SK-N-SH (cell line): ENCODE measurements around the gene C2orf69. TPM values are rescaled to one million over a fixed set of nuclear protein-coding genes. Genes with fewer than 3 reads are reported as not detected.

Experiments
- CTCF ChIA-PET: fragments of 300-600, 350-600 bp; formaldehyde crosslinking; extraction: SDS; loops from one replicate; lab custom pipeline; 2021; lab: Yijun Ruan, JAX
- POLR2A ChIA-PET: fragments of 350-600 bp; sonication (Branson Sonifier 250); formaldehyde crosslinking; extraction: SDS; loops from one replicate; lab custom pipeline; 2020; ENCODE audit warnings: antibody characterized with exemption, inconsistent platforms; lab: Yijun Ruan, JAX
- DNase-seq: peaks from one replicate; pipeline ENCODE4 v3.0.0; 2012
- H2AFZ ChIP-seq: fragments of 200-600 bp; sonication (generic); 2 replicates; pipeline ENCODE4 v1.8.1; 2016; ENCODE audit warnings: antibody characterized with exemption, mild to moderate bottlenecking, low read depth
- H3F3A ChIP-seq: fragments of 200-600 bp; sonication (generic); replicated peaks from 2 replicates; pipeline ENCODE3; 2016; ENCODE audit warnings: antibody characterized with exemption, mild to moderate bottlenecking; ENCODE audit not compliant: insufficient read depth
- H3K27ac ChIP-seq, 2 experiments: fragments of 200-500 bp in 1 of 2; fragments of 200-600 bp in 1 of 2; sonication (Bioruptor generic) in 1 of 2; sonication (generic), shearing (Covaris generic) in 1 of 2; 2 replicates each; pipeline versions ENCODE4 v1.5.1 to v1.6.1; 2014 to 2016; ENCODE audit warnings: low read depth in 2 of 2, inconsistent platforms in 1 of 2, low read length in 1 of 2, mild to moderate bottlenecking in 1 of 2, mixed read lengths in 1 of 2
- H3K27me3 ChIP-seq: fragments of 200-600 bp; sonication (generic), shearing (Covaris generic); 2 replicates; pipeline ENCODE4 v1.6.1; 2016; ENCODE audit warnings: mixed run types; ENCODE audit not compliant: insufficient read depth
- H3K36me3 ChIP-seq, 2 experiments: fragments of 200-500 bp in 1 of 2; fragments of 200-600 bp in 1 of 2; sonication (Bioruptor generic) in 1 of 2; sonication (generic) in 1 of 2; replicated peaks in 1 of 2; 2 replicates each; pipeline versions ENCODE3 to v1.5.1; 2014 to 2016; ENCODE audit warnings: low read length in 1 of 2, mild to moderate bottlenecking in 1 of 2; ENCODE audit not compliant: insufficient read depth in 2 of 2, control insufficient read depth in 1 of 2
- H3K4me1 ChIP-seq, 2 experiments: fragments of 200-500 bp in 1 of 2; fragments of 200-600 bp in 1 of 2; sonication (Bioruptor generic) in 1 of 2; sonication (generic), shearing (Covaris generic) in 1 of 2; 2 replicates each; pipeline versions ENCODE4 v1.5.1 to v1.6.1; 2014 to 2016; ENCODE audit warnings: low read depth in 1 of 2, low read length in 1 of 2, mixed run types in 1 of 2; ENCODE audit not compliant: insufficient read depth in 2 of 2, control insufficient read depth in 1 of 2
- H3K4me2 ChIP-seq: fragments of 200-600 bp; sonication (generic), shearing (Covaris generic); 2 replicates; pipeline ENCODE4 v1.6.1; 2017; ENCODE audit warnings: mixed run types
- H3K4me3 ChIP-seq, 2 experiments: fragments of 200-500 bp in 1 of 2; fragments of 200-600 bp in 1 of 2; sonication (Bioruptor generic) in 1 of 2; sonication (generic), shearing (Covaris generic) in 1 of 2; 2 replicates each; pipeline versions ENCODE4 v1.5.1 to v1.8.1; 2014 to 2016; ENCODE audit warnings: low read depth in 2 of 2, inconsistent platforms in 1 of 2, low read length in 1 of 2, mild to moderate bottlenecking in 1 of 2, mixed read lengths in 1 of 2, moderate library complexity in 1 of 2
- H3K79me2 ChIP-seq: fragments of 200-600 bp; sonication (generic); 2 replicates; pipeline ENCODE4 v1.8.1; 2017; ENCODE audit warnings: mild to moderate bottlenecking; ENCODE audit not compliant: insufficient read depth
- H3K9ac ChIP-seq: fragments of 200-600 bp; sonication (generic); 2 replicates; pipeline ENCODE4 v1.6.1; 2017; ENCODE audit warnings: mixed run types
- H3K9me2 ChIP-seq: fragments of 200-600 bp; sonication (generic); 2 replicates; pipeline ENCODE4 v1.6.1; 2017; ENCODE audit warnings: mixed run types
- H3K9me3 ChIP-seq: fragments of 200-600 bp; sonication (generic); 2 replicates; pipeline ENCODE4 v1.6.1; 2017; ENCODE audit warnings: mixed run types, mild to moderate bottlenecking, moderate library complexity
- H4K20me1 ChIP-seq: fragments of 200-600 bp; sonication (generic); 2 replicates; pipeline ENCODE4 v1.6.1; 2017; ENCODE audit warnings: mild to moderate bottlenecking, mixed run types; ENCODE audit not compliant: insufficient read depth
- ELF1 ChIP-seq: IDR thresholded peaks from 2 replicates; pipeline ENCODE4 v1.4.0; 2012
- EP300 ChIP-seq, 2 experiments: IDR thresholded peaks; 2 replicates each; pipeline versions ENCODE4 v1.4.0 to v1.6.1; 2012; ENCODE audit warnings: borderline replicate concordance in 1 of 2, low read depth in 1 of 2, low read length in 1 of 2
- EZH2phosphoT487 ChIP-seq: fragments of 200-600 bp; sonication (generic); IDR thresholded peaks from 2 replicates; pipeline ENCODE4 v1.6.1; 2017; ENCODE audit warnings: low read depth, mixed run types, mild to moderate bottlenecking, antibody characterized with exemption, moderate library complexity, borderline replicate concordance
- FOXJ3 ChIP-seq: sonication (generic); formaldehyde crosslinking; IDR thresholded peaks from 2 replicates; pipeline ENCODE4 v1.5.1; 2020; ENCODE audit warnings: mild to moderate bottlenecking, missing genetic modification reagents
- FOXM1 ChIP-seq: IDR thresholded peaks from 2 replicates; pipeline ENCODE4 v1.4.0; 2012; ENCODE audit warnings: low read depth, mild to moderate bottlenecking
- GATA2 ChIP-seq: sonication (generic); formaldehyde crosslinking; IDR thresholded peaks from 2 replicates; pipeline ENCODE4 v1.5.0; 2020; ENCODE audit warnings: mild to moderate bottlenecking, missing genetic modification reagents
- NFIC ChIP-seq: IDR thresholded peaks from 2 replicates; pipeline ENCODE4 v1.4.0; 2012; ENCODE audit warnings: borderline replicate concordance
- PBX3 ChIP-seq: IDR thresholded peaks from 2 replicates; pipeline ENCODE4; 2012
- POLR2AphosphoS5 ChIP-seq: IDR thresholded peaks from 2 replicates; pipeline ENCODE4 v1.6.1; 2012; ENCODE audit warnings: low read depth, low read length
- RAD21 ChIP-seq: IDR thresholded peaks from 2 replicates; pipeline ENCODE4 v1.6.1; 2012; ENCODE audit warnings: mild to moderate bottlenecking, low read length
- RFX5 ChIP-seq: IDR thresholded peaks from 2 replicates; pipeline ENCODE4 v1.6.1; 2012; ENCODE audit warnings: mild to moderate bottlenecking, improper control_type of control experiment, low read length
- TAF1 ChIP-seq: IDR thresholded peaks from 2 replicates; pipeline ENCODE4 v1.6.1; 2012; ENCODE audit warnings: low read depth, mild to moderate bottlenecking, low read length, moderate library complexity, borderline replicate concordance
- TCF12 ChIP-seq: IDR thresholded peaks from 2 replicates; pipeline ENCODE4 v1.4.0; 2012
- TEAD4 ChIP-seq: IDR thresholded peaks from 2 replicates; pipeline ENCODE4 v1.4.0; 2012; ENCODE audit warnings: mild to moderate bottlenecking, borderline replicate concordance; ENCODE audit not compliant: insufficient read depth
- USF1 ChIP-seq: IDR thresholded peaks from 2 replicates; pipeline ENCODE4 v1.4.0; 2012; ENCODE audit warnings: low read depth, borderline replicate concordance
- WGBS: methylation state at CpG from one replicate; pipeline ENCODE4 v1.1.6; 2017; ENCODE audit warnings: low lambda C conversion rate; 5-methylcytosine and 5-hydroxymethylcytosine counted together
- polyA plus RNA-seq, 3 experiments: library from polyadenylated mRNA; depleted of rRNA; stranded (reverse); fragments of >200 nt; gene quantifications; 2 replicates each; pipeline ENCODE4 v1.2.3, GENCODE V29; 2012
- TF ChIP-seq, protein P1 (sequence below): IDR thresholded peaks from 2 replicates; pipeline ENCODE4 v1.4.0; 2012; ENCODE audit warnings: low read depth, borderline replicate concordance
- TF ChIP-seq, protein P2 (sequence below): fragments of 200-600 bp; sonication (generic); IDR thresholded peaks from 2 replicates; pipeline ENCODE4 v1.6.1; 2017; ENCODE audit warnings: antibody characterized with exemption, mild to moderate bottlenecking, moderate library complexity
- TF ChIP-seq, protein P3 (sequence below): fragments of 150-350 bp; IDR thresholded peaks from 2 replicates; pipeline ENCODE4 v1.6.1; 2017; ENCODE audit warnings: antibody characterized with exemption, low read length, low read depth, borderline replicate concordance

C2orf69 gene
- polyA plus RNA-seq, 1 of the 3 experiments (the other 2 are of a cell fraction): 1.8 TPM

GRCh38 chr2:199882667-199883066 is 28.4 kb upstream of the C2orf69 start:
- Histone ChIP-seq H3K27me3 (no peaks in the 10 kb centered on the region), H3K4me2 (no peak overlapping the region), H3K27ac (no peak overlapping the region), H3K4me3 (no peak overlapping the region), H3K9ac (no peak overlapping the region), H3K79me2 (no peaks in the 10 kb centered on the region), H3K36me3 (no peaks in the 10 kb centered on the region), H3K9me3 (no peaks in the 10 kb centered on the region), H3F3A (no peaks in the 10 kb centered on the region), H2AFZ (no peak overlapping the region), H3K9me2 (no peaks in the 10 kb centered on the region), H4K20me1 (no peaks in the 10 kb centered on the region), H3K4me1 (no peaks in the 10 kb centered on the region)
- ChIA-PET CTCF (interaction anchor here (2.0 kb wide), 1 partner anchor 20 kb away, joined by 6 read pairs; no protein-coding TSS in a partner anchor), POLR2A (no interaction called here)
- DNase-seq: no peak
- TF ChIP-seq POLR2AphosphoS5 (no peak), PBX3 (no peak), TAF1 (no peak), USF1 (no peak), NFIC (no peak), FOXJ3 (CRISPR knock-in tag) (no peak), TEAD4 (no peak), RFX5 (no peak), FOXM1 (no peak), RAD21 (no peak), EP300 (IDR thresholded peaks at IDR 0.05; ENCODE audit: borderline replicate concordance in 1 of 2, low read depth in 1 of 2, low read length in 1 of 2) (no peak), EZH2phosphoT487 (no peak), ELF1 (no peak), TCF12 (no peak)

- Histone ChIP-seq H3K9me2 (no peaks in the 10 kb centered on the region), H3K4me3 (no peak overlapping the region), H3K9me3 (no peaks in the 10 kb centered on the region), H3F3A (no peaks in the 10 kb centered on the region), H3K79me2 (no peaks in the 10 kb centered on the region), H3K4me1 (no peaks in the 10 kb centered on the region), H4K20me1 (no peaks in the 10 kb centered on the region), H3K9ac (no peak overlapping the region), H3K4me2 (no peak overlapping the region), H3K27ac (no peak overlapping the region), H3K36me3 (no peaks in the 10 kb centered on the region), H2AFZ (no peak overlapping the region), H3K27me3 (no peaks in the 10 kb centered on the region)
- ChIA-PET POLR2A (no interaction called here), CTCF (interaction anchor here (0.7 to 2.0 kb wide), 2 partner anchors 21 to 24 kb away, joined by 3 to 6 read pairs; no protein-coding TSS in a partner anchor)
- 6% methylated on average over 6 of the region's 6 CpGs for WGBS
- no peak for DNase-seq
- TF ChIP-seq PBX3 (no peak), NFIC (no peak), GATA2 (no peak), FOXJ3 (CRISPR knock-in tag) (no peak), EP300 (IDR thresholded peaks at IDR 0.05; ENCODE audit: borderline replicate concordance in 1 of 2, low read depth in 1 of 2, low read length in 1 of 2) (no peak)
- TF ChIP-seq, protein P1, sequence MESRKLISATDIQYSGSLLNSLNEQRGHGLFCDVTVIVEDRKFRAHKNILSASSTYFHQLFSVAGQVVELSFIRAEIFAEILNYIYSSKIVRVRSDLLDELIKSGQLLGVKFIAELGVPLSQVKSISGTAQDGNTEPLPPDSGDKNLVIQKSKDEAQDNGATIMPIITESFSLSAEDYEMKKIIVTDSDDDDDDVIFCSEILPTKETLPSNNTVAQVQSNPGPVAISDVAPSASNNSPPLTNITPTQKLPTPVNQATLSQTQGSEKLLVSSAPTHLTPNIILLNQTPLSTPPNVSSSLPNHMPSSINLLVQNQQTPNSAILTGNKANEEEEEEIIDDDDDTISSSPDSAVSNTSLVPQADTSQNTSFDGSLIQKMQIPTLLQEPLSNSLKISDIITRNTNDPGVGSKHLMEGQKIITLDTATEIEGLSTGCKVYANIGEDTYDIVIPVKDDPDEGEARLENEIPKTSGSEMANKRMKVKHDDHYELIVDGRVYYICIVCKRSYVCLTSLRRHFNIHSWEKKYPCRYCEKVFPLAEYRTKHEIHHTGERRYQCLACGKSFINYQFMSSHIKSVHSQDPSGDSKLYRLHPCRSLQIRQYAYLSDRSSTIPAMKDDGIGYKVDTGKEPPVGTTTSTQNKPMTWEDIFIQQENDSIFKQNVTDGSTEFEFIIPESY: no peak
- TF ChIP-seq, protein P2, sequence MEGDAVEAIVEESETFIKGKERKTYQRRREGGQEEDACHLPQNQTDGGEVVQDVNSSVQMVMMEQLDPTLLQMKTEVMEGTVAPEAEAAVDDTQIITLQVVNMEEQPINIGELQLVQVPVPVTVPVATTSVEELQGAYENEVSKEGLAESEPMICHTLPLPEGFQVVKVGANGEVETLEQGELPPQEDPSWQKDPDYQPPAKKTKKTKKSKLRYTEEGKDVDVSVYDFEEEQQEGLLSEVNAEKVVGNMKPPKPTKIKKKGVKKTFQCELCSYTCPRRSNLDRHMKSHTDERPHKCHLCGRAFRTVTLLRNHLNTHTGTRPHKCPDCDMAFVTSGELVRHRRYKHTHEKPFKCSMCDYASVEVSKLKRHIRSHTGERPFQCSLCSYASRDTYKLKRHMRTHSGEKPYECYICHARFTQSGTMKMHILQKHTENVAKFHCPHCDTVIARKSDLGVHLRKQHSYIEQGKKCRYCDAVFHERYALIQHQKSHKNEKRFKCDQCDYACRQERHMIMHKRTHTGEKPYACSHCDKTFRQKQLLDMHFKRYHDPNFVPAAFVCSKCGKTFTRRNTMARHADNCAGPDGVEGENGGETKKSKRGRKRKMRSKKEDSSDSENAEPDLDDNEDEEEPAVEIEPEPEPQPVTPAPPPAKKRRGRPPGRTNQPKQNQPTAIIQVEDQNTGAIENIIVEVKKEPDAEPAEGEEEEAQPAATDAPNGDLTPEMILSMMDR: no peak
- TF ChIP-seq, protein P3, sequence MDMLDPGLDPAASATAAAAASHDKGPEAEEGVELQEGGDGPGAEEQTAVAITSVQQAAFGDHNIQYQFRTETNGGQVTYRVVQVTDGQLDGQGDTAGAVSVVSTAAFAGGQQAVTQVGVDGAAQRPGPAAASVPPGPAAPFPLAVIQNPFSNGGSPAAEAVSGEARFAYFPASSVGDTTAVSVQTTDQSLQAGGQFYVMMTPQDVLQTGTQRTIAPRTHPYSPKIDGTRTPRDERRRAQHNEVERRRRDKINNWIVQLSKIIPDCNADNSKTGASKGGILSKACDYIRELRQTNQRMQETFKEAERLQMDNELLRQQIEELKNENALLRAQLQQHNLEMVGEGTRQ: no peak
Observed at GRCh38 chr2:199883474-199884212, 27.4 kb upstream of the C2orf69 start.
